ENCODE results near the gene GAPVD1.

Gene GAPVD1

DNA sequence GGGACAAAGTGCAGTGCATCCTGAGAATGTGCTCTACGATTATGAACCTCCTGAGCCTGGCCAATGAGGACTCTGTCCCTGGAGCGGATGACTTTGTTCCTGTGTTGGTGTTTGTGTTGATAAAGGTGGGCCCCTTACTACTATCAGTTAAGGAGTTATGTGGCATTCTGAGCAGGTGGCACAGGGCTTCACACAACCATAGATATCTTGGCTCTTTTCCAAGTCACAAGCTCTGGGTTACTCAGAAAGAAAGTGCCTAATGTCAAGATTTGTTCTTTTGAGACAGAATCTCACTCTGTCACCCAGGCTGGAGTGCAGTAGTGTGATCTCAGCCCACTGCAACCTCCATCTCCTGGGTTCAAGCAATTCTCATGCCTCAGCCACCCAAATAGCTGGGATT is 99.0 kb downstream of the GAPVD1 start:
- TF ChIP-seq CTCF (conservative IDR thresholded peaks at IDR 0.05; ENCODE audit: low read depth, low read length), result no peak
- DNase-seq (ENCODE audit: low read depth), result no peak

DNA sequence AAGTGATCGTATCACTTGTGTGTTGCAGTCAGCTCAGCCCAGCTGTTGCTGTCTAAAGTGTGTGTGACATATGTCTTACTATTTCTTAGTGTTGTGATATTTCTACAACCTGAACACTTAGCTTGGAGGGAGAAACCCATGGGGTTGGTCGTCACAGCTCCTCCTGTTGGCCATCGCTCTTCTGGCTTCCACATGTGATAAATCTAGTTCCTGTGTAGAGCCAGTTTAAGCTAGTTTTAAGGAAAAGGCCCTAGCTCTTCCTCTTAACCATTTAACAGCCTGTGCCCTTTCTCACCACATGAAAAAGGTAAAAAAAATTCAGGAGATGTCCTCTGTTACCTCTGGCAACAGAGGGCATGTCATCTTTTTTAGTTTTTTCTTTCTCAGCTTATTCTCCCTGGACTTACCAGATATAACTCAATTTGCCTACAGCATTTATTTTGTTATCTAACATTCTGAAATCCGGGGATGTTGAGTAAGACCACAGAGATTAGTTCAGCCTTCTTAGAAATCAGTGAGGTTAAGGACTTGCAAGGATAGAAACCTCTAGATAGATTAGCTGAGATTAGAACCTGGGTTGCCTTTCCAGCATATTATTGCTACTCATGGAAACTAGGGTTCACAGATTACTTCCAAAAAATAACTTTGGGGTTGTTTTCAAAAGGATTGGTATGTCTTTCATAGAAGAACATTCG is 100.4 kb downstream of the GAPVD1 start:
- DNase-seq (ENCODE audit: low read depth), result no peak
- peak; percentile 30 for TF ChIP-seq CTCF (conservative IDR thresholded peaks at IDR 0.05; ENCODE audit: low read depth, low read length)
- no peak overlapping the region for H3K4me3 ChIP-seq (ENCODE audit: low read length)

More for the DNA sequence above, 99.0 kb downstream of the GAPVD1 start:
- H3K4me3 ChIP-seq (ENCODE audit: low read length), result no peak overlapping the region

GRCh38 chr9:125366676-125367075 is 105.0 kb downstream of the GAPVD1 start:
- TF ChIP-seq CTCF (conservative IDR thresholded peaks at IDR 0.05; ENCODE audit: low read depth, low read length), result no peak
- H3K4me3 ChIP-seq (ENCODE audit: low read length), result no peak overlapping the region
- no peak for DNase-seq (ENCODE audit: low read depth)

GRCh38 chr9:125370786-125371185 is 109.2 kb downstream of the GAPVD1 start:
- H3K4me3 ChIP-seq (ENCODE audit: low read length), result no peak overlapping the region
- DNase-seq (ENCODE audit: low read depth), result no peak
- no peak for TF ChIP-seq CTCF (conservative IDR thresholded peaks at IDR 0.05; ENCODE audit: low read depth, low read length)

DNA sequence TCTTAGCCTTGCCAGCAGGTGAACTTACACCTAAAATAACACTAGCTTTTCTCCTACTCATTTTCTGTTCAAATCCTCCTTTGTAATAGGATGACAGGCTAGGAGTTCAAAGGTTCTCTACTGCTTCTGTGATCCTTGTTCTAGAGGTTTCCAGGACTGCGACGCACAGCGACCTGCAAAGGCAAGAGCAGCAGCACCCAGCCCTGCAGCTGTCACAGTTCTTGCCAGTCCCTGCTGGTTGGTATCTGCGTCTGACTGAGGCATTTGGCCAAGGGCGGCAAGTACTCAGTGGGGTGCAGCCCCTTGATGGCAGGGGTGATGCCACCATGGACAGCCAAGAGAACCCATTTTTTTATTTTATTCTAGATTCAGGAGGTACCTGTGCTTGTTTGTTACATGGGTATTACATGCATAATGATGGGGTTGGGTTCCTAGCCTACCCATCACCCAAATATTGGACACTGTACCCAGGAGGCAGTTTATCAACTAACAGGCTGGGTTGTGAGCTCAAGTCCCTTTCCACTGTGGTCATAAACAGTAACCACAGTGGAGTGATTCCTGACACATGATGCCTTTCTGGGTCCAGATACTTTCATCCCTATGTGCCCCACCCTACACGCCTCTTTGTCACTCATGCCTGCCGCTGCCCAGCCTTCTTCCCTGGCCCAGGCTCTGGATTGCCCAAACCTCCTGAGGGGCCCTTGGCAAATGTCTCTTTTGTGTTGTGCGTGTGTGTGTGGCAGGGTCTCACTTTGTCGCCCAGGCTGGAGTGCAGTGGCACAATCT is 111.0 kb downstream of the GAPVD1 start:
- no peak for DNase-seq (ENCODE audit: low read depth)
- TF ChIP-seq CTCF (conservative IDR thresholded peaks at IDR 0.05; ENCODE audit: low read depth, low read length), result no peak

GRCh38 chr9:125374443-125375309 is 113.0 kb downstream of the GAPVD1 start:
- H3K4me3 ChIP-seq (ENCODE audit: low read length), result peak overlapping the region; percentile 38
- DNase-seq (ENCODE audit: low read depth), result no peak
- TF ChIP-seq CTCF (conservative IDR thresholded peaks at IDR 0.05; ENCODE audit: low read depth, low read length), result peak; percentile 78

More for the DNA sequence above, 111.0 kb downstream of the GAPVD1 start:
- H3K4me3 ChIP-seq (ENCODE audit: low read length), result no peak overlapping the region
